Stimulated activated naive B cell treated with anti-CD40 and anti-IgM and Interleukin-4, amounts not matched to agents 10 μg/mL and 1 μg/mL and 100 μg/mL, for 72 hours (primary cell): ENCODE data around the gene ONECUT2.

Source experiments
- ATAC-seq, 2 donors: fragments of 150-1000 bp; cut with Tn5 transposase; replicated peaks; 2 replicates each; pipeline ENCODE4 v1.10.0; 2021; ENCODE audit warnings: moderate library complexity in 1 of 2
- DNase-seq: peaks from one replicate; pipeline ENCODE4 v3.0.0; 2021
- H3K27ac Mint-ChIP-seq: one replicate; pipeline ENCODE4 v1.8.0; 2022; ENCODE audit warnings: mild to moderate bottlenecking, mixed read lengths
- H3K27me3 Mint-ChIP-seq, 2 donors: one replicate each; pipeline ENCODE4 v1.8.0; 2022; ENCODE audit warnings: mixed read lengths in 2 of 2
- H3K36me3 Mint-ChIP-seq, 2 donors: one replicate each; pipeline ENCODE4 v1.8.0; 2022; ENCODE audit warnings: mixed read lengths in 2 of 2, mild to moderate bottlenecking in 1 of 2
- H3K4me1 Mint-ChIP-seq, 2 donors: one replicate each; pipeline ENCODE4 v1.8.0; 2022; ENCODE audit warnings: mixed read lengths in 2 of 2, mild to moderate bottlenecking in 1 of 2
- H3K4me3 Mint-ChIP-seq, 2 donors: one replicate each; pipeline ENCODE4 v1.8.0; 2022; ENCODE audit warnings: mild to moderate bottlenecking in 2 of 2, mixed read lengths in 2 of 2, moderate library complexity in 1 of 2
- H3K9me3 Mint-ChIP-seq, 2 donors: one replicate each; pipeline ENCODE4 v1.8.0; 2022; ENCODE audit warnings: mixed read lengths in 2 of 2, mild to moderate bottlenecking in 1 of 2

Gene ONECUT2

GRCh38 chr18:57436191-57436964 is 1.2 kb downstream of the ONECUT2 start:
- peaks cover 33 to 69% of the 10 kb centered on the region in 2 donors for H3K4me1 Mint-ChIP-seq
- H3K4me3 Mint-ChIP-seq: peak overlapping the region; percentile 81 to 84
- H3K27me3 Mint-ChIP-seq: peaks cover 82 to 92% of the 10 kb centered on the region in 2 donors
- H3K27ac Mint-ChIP-seq: peak overlapping the region; percentile 92
- H3K36me3 Mint-ChIP-seq: peaks cover 8 to 29% of the 10 kb centered on the region in 2 donors
- ATAC-seq: no peak
- no peak for DNase-seq
- peaks cover 5 to 9% of the 10 kb centered on the region in 2 donors for H3K9me3 Mint-ChIP-seq

GRCh38 chr18:57436965-57437333 is 1.8 kb downstream of the ONECUT2 start:
- Mint-ChIP-seq H3K36me3 (peaks cover 11 to 32% of the 10 kb centered on the region in 2 donors), H3K27me3 (peaks cover 80 to 91% of the 10 kb centered on the region in 2 donors), H3K4me3 (peak overlapping the region; percentile 77 to 81), H3K4me1 (peaks cover 36 to 73% of the 10 kb centered on the region in 2 donors), H3K27ac (peak overlapping the region; percentile 92), H3K9me3 (peaks cover 5 to 11% of the 10 kb centered on the region in 2 donors)
- DNase-seq (no peak), ATAC-seq (no peak)

- Mint-ChIP-seq H3K27me3 (peaks cover 79 to 88% of the 10 kb centered on the region in 2 donors), H3K4me3 (peak overlapping the region; percentile 77 to 81), H3K9me3 (peaks cover 5 to 9% of the 10 kb centered on the region in 2 donors), H3K27ac (peak overlapping the region; percentile 92), H3K36me3 (peaks cover 11 to 30% of the 10 kb centered on the region in 2 donors), H3K4me1 (peaks cover 36 to 73% of the 10 kb centered on the region in 2 donors)
- no peak for ATAC-seq
- DNase-seq: no peak
Observed at GRCh38 chr18:57437402-57437765, 2.2 kb downstream of the ONECUT2 start.

DNA sequence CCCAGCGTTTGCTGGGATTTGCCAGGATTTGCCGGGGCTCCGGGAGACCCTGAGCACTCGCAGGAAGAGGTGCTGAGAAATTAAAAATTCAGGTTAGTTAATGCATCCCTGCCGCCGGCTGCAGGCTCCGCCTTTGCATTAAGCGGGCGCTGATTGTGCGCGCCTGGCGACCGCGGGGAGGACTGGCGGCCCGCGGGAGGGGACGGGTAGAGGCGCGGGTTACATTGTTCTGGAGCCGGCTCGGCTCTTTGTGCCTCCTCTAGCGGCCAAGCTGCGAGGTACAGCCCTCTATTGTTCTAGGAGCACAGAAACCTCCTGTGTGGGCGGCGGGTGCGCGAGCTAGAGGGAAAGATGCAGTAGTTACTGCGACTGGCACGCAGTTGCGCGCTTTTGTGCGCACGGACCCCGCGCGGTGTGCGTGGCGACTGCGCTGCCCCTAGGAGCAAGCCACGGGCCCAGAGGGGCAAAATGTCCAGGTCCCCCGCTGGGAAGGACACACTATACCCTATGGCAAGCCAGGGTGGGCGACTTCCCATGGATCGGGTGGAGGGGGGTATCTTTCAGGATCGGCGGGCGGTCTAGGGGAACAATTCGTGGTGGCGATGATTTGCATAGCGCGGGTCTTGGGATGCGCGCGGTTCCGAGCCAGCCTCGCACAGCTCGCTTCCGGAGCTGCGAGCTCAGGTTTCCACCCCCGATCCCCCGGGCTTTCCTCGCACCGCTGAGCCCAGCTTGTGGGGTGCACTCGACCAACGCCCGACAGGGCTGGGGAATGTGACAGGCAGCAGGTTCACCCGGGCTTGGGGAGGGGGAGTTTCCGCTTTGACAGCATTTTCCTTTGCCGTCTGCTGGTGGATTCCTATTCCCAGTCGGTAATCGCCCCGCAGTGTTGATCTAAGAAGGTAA is 2.8 kb downstream of the ONECUT2 start:
- peaks cover 4 to 9% of the 10 kb centered on the region in 2 donors for H3K9me3 Mint-ChIP-seq
- peaks cover 36 to 73% of the 10 kb centered on the region in 2 donors for H3K4me1 Mint-ChIP-seq
- DNase-seq (peak; percentile 67), ATAC-seq (peak; percentile 70)
- peak overlapping the region; percentile 77 to 81 for H3K4me3 Mint-ChIP-seq
- H3K27ac Mint-ChIP-seq: peak overlapping the region; percentile 92
- H3K27me3 Mint-ChIP-seq: peaks cover 81 to 90% of the 10 kb centered on the region in 2 donors
- peaks cover 11 to 29% of the 10 kb centered on the region in 2 donors for H3K36me3 Mint-ChIP-seq

GRCh38 chr18:57438743-57439608 is 3.8 kb downstream of the ONECUT2 start:
- H3K36me3 Mint-ChIP-seq: peaks cover 11 to 26% of the 10 kb centered on the region in 2 donors
- peaks cover 36 to 72% of the 10 kb centered on the region in 2 donors for H3K4me1 Mint-ChIP-seq
- no peak for DNase-seq
- peak overlapping the region; percentile 76 for H3K27ac Mint-ChIP-seq
- H3K27me3 Mint-ChIP-seq: peaks cover 81 to 90% of the 10 kb centered on the region in 2 donors
- H3K9me3 Mint-ChIP-seq: peaks cover 0 to 9% of the 10 kb centered on the region in 2 donors
- peak overlapping the region; percentile 29 to 35 for H3K4me3 Mint-ChIP-seq
- no peak for ATAC-seq

- peak overlapping the region; percentile 76 for H3K27ac Mint-ChIP-seq
- H3K36me3 Mint-ChIP-seq: peaks cover 11 to 26% of the 10 kb centered on the region in 2 donors
- ATAC-seq (no peak), DNase-seq (no peak)
- peaks cover 36 to 66% of the 10 kb centered on the region in 2 donors for H3K4me1 Mint-ChIP-seq
- peaks cover 0 to 9% of the 10 kb centered on the region in 2 donors for H3K9me3 Mint-ChIP-seq
- H3K4me3 Mint-ChIP-seq: peak overlapping the region; percentile 21 to 25
- H3K27me3 Mint-ChIP-seq: peaks cover 80 to 90% of the 10 kb centered on the region in 2 donors
Observed at GRCh38 chr18:57439609-57439968, 4.4 kb downstream of the ONECUT2 start.

GRCh38 chr18:57439985-57440330 is 4.8 kb downstream of the ONECUT2 start:
- DNase-seq: no peak
- H3K36me3 Mint-ChIP-seq: peaks cover 11 to 26% of the 10 kb centered on the region in 2 donors

GRCh38 chr18:57440331-57441070 is 5.3 kb downstream of the ONECUT2 start:
- Mint-ChIP-seq H3K9me3 (peaks cover 0 to 9% of the 10 kb centered on the region in 2 donors), H3K4me3 (peak overlapping the region in 1 of 2 donors; percentile 76), H3K27me3 (peaks cover 87 to 93% of the 10 kb centered on the region in 2 donors), H3K27ac (no peak overlapping the region), H3K4me1 (peaks cover 36 to 60% of the 10 kb centered on the region in 2 donors), H3K36me3 (peaks cover 11 to 26% of the 10 kb centered on the region in 2 donors)
- no peak for ATAC-seq
- no peak for DNase-seq

More at GRCh38 chr18:57439985-57440330, 4.8 kb downstream of the ONECUT2 start:
- ATAC-seq: no peak
- peaks cover 0 to 9% of the 10 kb centered on the region in 2 donors for H3K9me3 Mint-ChIP-seq
- peak overlapping the region; percentile 12 to 21 for H3K4me3 Mint-ChIP-seq
- H3K27me3 Mint-ChIP-seq: peaks cover 82 to 90% of the 10 kb centered on the region in 2 donors
- peak overlapping the region; percentile 76 for H3K27ac Mint-ChIP-seq
- H3K4me1 Mint-ChIP-seq: peaks cover 36 to 62% of the 10 kb centered on the region in 2 donors

- ATAC-seq (peak; percentile 48 to 68), DNase-seq (peak; percentile 24)
- peaks cover 88 to 95% of the 10 kb centered on the region in 2 donors for H3K27me3 Mint-ChIP-seq
- peak overlapping the region; percentile 91 for H3K27ac Mint-ChIP-seq
- peaks cover 33 to 55% of the 10 kb centered on the region in 2 donors for H3K4me1 Mint-ChIP-seq
- peak overlapping the region; percentile 76 to 81 for H3K4me3 Mint-ChIP-seq
- peaks cover 0 to 8% of the 10 kb centered on the region in 2 donors for H3K9me3 Mint-ChIP-seq
- peaks cover 9 to 22% of the 10 kb centered on the region in 2 donors for H3K36me3 Mint-ChIP-seq
Observed at GRCh38 chr18:57441071-57441794, 6.1 kb downstream of the ONECUT2 start.

DNA sequence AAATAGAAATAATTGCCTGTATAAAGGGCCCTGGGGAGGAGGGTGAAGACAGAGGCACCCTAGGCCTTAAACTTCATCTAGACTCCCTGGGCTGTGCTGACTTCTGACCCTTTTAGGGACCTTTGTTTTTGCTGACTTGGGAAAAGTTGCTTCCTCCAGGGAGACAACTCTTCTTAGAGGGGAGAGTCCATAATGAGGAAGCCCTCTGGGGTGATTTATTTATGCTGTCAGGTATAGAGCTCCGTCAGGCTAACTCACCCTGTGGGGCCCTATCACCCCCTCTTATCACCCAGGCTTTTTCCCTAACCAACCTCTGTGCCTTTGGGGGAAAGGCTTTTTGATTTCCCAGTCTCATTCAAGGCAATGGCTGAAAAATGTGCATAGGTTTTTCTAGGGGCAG is 8.1 kb downstream of the ONECUT2 start:
- Mint-ChIP-seq H3K4me3 (no peak overlapping the region), H3K36me3 (peaks cover 5 to 6% of the 10 kb centered on the region in 2 donors), H3K27me3 (peaks cover 75 to 87% of the 10 kb centered on the region in 2 donors), H3K9me3 (peaks cover 0 to 4% of the 10 kb centered on the region in 2 donors), H3K27ac (no peak overlapping the region), H3K4me1 (peaks cover 16 to 34% of the 10 kb centered on the region in 2 donors)
- no peak for ATAC-seq
- DNase-seq: no peak

GRCh38 chr18:57443702-57444101 is 8.5 kb downstream of the ONECUT2 start:
- Mint-ChIP-seq H3K9me3 (peaks cover 0 to 4% of the 10 kb centered on the region in 2 donors), H3K27me3 (peaks cover 74 to 86% of the 10 kb centered on the region in 2 donors), H3K36me3 (peaks cover 5 to 6% of the 10 kb centered on the region in 2 donors), H3K27ac (no peak overlapping the region), H3K4me1 (peaks cover 16 to 30% of the 10 kb centered on the region in 2 donors), H3K4me3 (no peak overlapping the region)
- no peak for ATAC-seq
- DNase-seq: no peak

DNA sequence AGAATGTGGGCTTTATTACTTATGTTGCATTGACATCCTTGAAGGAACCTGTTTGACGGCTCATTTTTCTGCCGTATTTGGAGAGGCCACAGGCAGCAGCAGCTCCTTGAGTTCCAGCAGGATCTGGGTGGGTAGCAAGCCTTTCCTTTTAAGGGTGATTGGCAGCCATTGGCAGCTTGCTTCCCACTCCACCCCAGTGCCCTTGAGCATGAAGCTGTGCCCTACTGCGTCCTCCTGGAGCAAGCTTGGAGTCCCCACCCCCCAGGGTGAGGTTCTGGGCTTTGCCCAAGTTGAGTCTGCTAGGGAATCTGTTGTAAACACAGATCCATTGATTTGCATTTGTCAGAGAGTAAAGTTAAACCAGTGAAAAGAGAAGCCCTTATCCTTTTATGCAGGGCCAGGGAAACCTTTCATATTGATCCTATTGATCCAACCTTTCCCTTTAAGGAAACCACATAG is 9.2 kb downstream of the ONECUT2 start:
- ATAC-seq: no peak
- H3K9me3 Mint-ChIP-seq: peaks cover 0 to 3% of the 10 kb centered on the region in 2 donors
- no peak overlapping the region for H3K4me3 Mint-ChIP-seq
- peaks cover 12 to 24% of the 10 kb centered on the region in 2 donors for H3K4me1 Mint-ChIP-seq
- H3K27ac Mint-ChIP-seq: no peak overlapping the region
- H3K27me3 Mint-ChIP-seq: peaks cover 72 to 84% of the 10 kb centered on the region in 2 donors
- peaks cover 5% of the 10 kb centered on the region in 2 donors for H3K36me3 Mint-ChIP-seq
- DNase-seq: no peak
